ENCODE results near the gene HMCN2. TPM values are rescaled to one million over a fixed set of nuclear protein-coding genes. Genes with fewer than 3 reads are reported as not detected.

The HMCN2 gene
- total and polyA plus RNA-seq, 9 donors: 0.12 to 4.2 (median 0.98) TPM

- no peak overlapping the region for H3K4me3 ChIP-seq
- 84 to 86% (median 85%) methylated on average over 15 of the region's 15 CpGs for WGBS, 3 donors
- intact Hi-C loops (cut with DNase I): loop anchor here in 1 of 4 donors (5.0 kb wide), 1 partner anchor 203 kb away; no protein-coding TSS in a partner anchor
- DNase-seq: no peak
- no peak overlapping the region for H3K27ac ChIP-seq
- no peaks in the 10 kb centered on the region for H3K4me1 ChIP-seq (ENCODE audit: insufficient read depth)
- H3K27me3 ChIP-seq: no peaks in the 10 kb centered on the region
- no peak for TF ChIP-seq POLR2A (IDR thresholded peaks at IDR 0.05)
- TF ChIP-seq EP300 (IDR thresholded peaks at IDR 0.05): no peak
- no peak for TF ChIP-seq CTCF (IDR thresholded peaks at IDR 0.05)
- H3K36me3 ChIP-seq: no peaks in the 10 kb centered on the region
- H3K9me3 ChIP-seq: no peaks in the 10 kb centered on the region
Observed at GRCh38 chr9:130474106-130474505, 208.5 kb downstream of the HMCN2 start.

- WGBS, 3 donors: 83 to 86% (median 84%) methylated on average over 21 of the region's 21 CpGs
- no peaks in the 10 kb centered on the region for H3K4me1 ChIP-seq (ENCODE audit: insufficient read depth)
- TF ChIP-seq POLR2A (IDR thresholded peaks at IDR 0.05): no peak
- no peak for TF ChIP-seq CTCF (IDR thresholded peaks at IDR 0.05)
- TF ChIP-seq EP300 (IDR thresholded peaks at IDR 0.05): no peak
Observed at GRCh38 chr9:130476151-130476730, 210.7 kb downstream of the HMCN2 start.

GRCh38 chr9:130477564-130477963, 212.0 kb downstream of the HMCN2 start:
- Histone ChIP-seq H3K4me3 (no peak overlapping the region), H3K9me3 (no peaks in the 10 kb centered on the region), H3K36me3 (no peaks in the 10 kb centered on the region), H3K27ac (no peak overlapping the region), H3K4me1 (ENCODE audit: insufficient read depth) (no peaks in the 10 kb centered on the region), H3K27me3 (no peaks in the 10 kb centered on the region)
- DNase-seq: no peak
- intact Hi-C loops (cut with DNase I): no loop called here
- WGBS, 3 donors: 90 to 95% (median 91%) methylated on average over 12 of the region's 12 CpGs
- TF ChIP-seq POLR2A (IDR thresholded peaks at IDR 0.05): no peak
- TF ChIP-seq EP300 (IDR thresholded peaks at IDR 0.05): no peak
- no peak for TF ChIP-seq CTCF (IDR thresholded peaks at IDR 0.05)

More at GRCh38 chr9:130476151-130476730, 210.7 kb downstream of the HMCN2 start:
- no peak for DNase-seq
- Histone ChIP-seq H3K27ac (no peak overlapping the region), H3K9me3 (no peaks in the 10 kb centered on the region), H3K27me3 (no peaks in the 10 kb centered on the region), H3K4me3 (no peak overlapping the region), H3K36me3 (no peaks in the 10 kb centered on the region)
- intact Hi-C loops (cut with DNase I): no loop called here

GRCh38 chr9:130478152-130478551, 212.6 kb downstream of the HMCN2 start:
- no peak overlapping the region for H3K4me3 ChIP-seq
- H3K27me3 ChIP-seq: no peaks in the 10 kb centered on the region
- intact Hi-C loops (cut with DNase I): no loop called here
- TF ChIP-seq POLR2A (IDR thresholded peaks at IDR 0.05): no peak
- no peak for TF ChIP-seq CTCF (IDR thresholded peaks at IDR 0.05)
- no peak for TF ChIP-seq EP300 (IDR thresholded peaks at IDR 0.05)
- no peak overlapping the region for H3K27ac ChIP-seq
- DNase-seq: no peak
- H3K9me3 ChIP-seq: no peaks in the 10 kb centered on the region
- no peaks in the 10 kb centered on the region for H3K4me1 ChIP-seq (ENCODE audit: insufficient read depth)
- 92 to 93% (median 93%) methylated on average over 8 to 9 of the region's 9 CpGs for WGBS, 3 donors
- no peaks in the 10 kb centered on the region for H3K36me3 ChIP-seq

Measured in ovary (tissue), 9 donors.